KMS-11 (cell line): Measurements from ENCODE around the gene PAQR6.

ENCODE experiments used
- H2AFZ ChIP-seq: fragments of 200-600 bp; sonication (generic); 2 replicates; pipeline ENCODE4 v1.6.1; 2016; ENCODE audit warnings: antibody characterized with exemption, mixed run types, low read depth
- H3K27ac ChIP-seq: fragments of 200-600 bp; sonication (generic); 2 replicates; pipeline ENCODE4 v1.6.1; 2016; ENCODE audit warnings: mild to moderate bottlenecking, mixed run types
- H3K27me3 ChIP-seq: fragments of 200-600 bp; sonication (generic); 2 replicates; pipeline ENCODE4 v1.6.1; 2017; ENCODE audit warnings: mild to moderate bottlenecking, low read depth, mixed run types, moderate library complexity; ENCODE audit not compliant: insufficient read depth
- H3K36me3 ChIP-seq: fragments of 200-600 bp; sonication (generic); 2 replicates; pipeline ENCODE4 v1.6.1; 2017; ENCODE audit warnings: mild to moderate bottlenecking, mixed run types; ENCODE audit not compliant: insufficient read depth
- H3K4me1 ChIP-seq: fragments of 200-600 bp; sonication (generic); 2 replicates; pipeline ENCODE4 v1.6.1; 2016; ENCODE audit warnings: mild to moderate bottlenecking, low read depth, mixed run types; ENCODE audit not compliant: poor library complexity, severe bottlenecking
- H3K4me2 ChIP-seq: fragments of 200-600 bp; sonication (generic); 2 replicates; pipeline ENCODE4 v1.7.0; 2016; ENCODE audit warnings: mild to moderate bottlenecking, mixed run types
- H3K4me3 ChIP-seq: fragments of 200-600 bp; sonication (generic); IDR thresholded peaks from 2 replicates; pipeline ENCODE4 v1.6.1; 2017; ENCODE audit warnings: low read depth, low read length, mixed read lengths; ENCODE audit not compliant: insufficient read depth
- H3K79me2 ChIP-seq: fragments of 200-600 bp; sonication (generic); 2 replicates; pipeline ENCODE4 v1.6.1; 2016; ENCODE audit warnings: low read depth, mixed run types; ENCODE audit not compliant: insufficient read depth
- H3K9ac ChIP-seq: fragments of 200-600 bp; sonication (generic); 2 replicates; pipeline ENCODE4 v1.6.1; 2016; ENCODE audit warnings: mild to moderate bottlenecking, mixed run types
- H4K20me1 ChIP-seq: fragments of 200-600 bp; sonication (generic); 2 replicates; pipeline ENCODE4 v1.6.1; 2016; ENCODE audit warnings: mild to moderate bottlenecking, mixed run types; ENCODE audit not compliant: insufficient read depth
- CTCF ChIP-seq: fragments of 200-600 bp; sonication (generic); conservative IDR thresholded peaks from 2 replicates; pipeline ENCODE4 v1.6.1; 2017; ENCODE audit warnings: low read depth, mild to moderate bottlenecking, antibody characterized with exemption, low read length, moderate library complexity, mixed read lengths

PAQR6 gene

GRCh38 chr1:156258859-156259258, 11.0 kb upstream of the PAQR6 start:
- Histone ChIP-seq H3K4me2 (no peak overlapping the region), H3K4me3 (no peak overlapping the region), H3K4me1 (peaks cover 18% of the 10 kb centered on the region), H3K27ac (no peak overlapping the region), H4K20me1 (no peaks in the 10 kb centered on the region), H3K27me3 (no peaks in the 10 kb centered on the region), H2AFZ (no peak overlapping the region), H3K9ac (no peak overlapping the region), H3K36me3 (peaks cover 50% of the 10 kb centered on the region; the same call in 1 of the 2 replicates), H3K79me2 (no peaks in the 10 kb centered on the region)
- TF ChIP-seq CTCF: no peak

- Histone ChIP-seq H3K79me2 (no peaks in the 10 kb centered on the region), H3K27ac (no peak overlapping the region; the same call in 1 of the 2 replicates), H2AFZ (no peak overlapping the region), H3K36me3 (peaks cover 51% of the 10 kb centered on the region; the same call in 1 of the 2 replicates), H3K4me3 (no peak overlapping the region), H3K27me3 (no peaks in the 10 kb centered on the region), H3K9ac (no peak overlapping the region), H3K4me1 (peaks cover 26% of the 10 kb centered on the region), H4K20me1 (no peaks in the 10 kb centered on the region), H3K4me2 (no peak overlapping the region)
- TF ChIP-seq CTCF: no peak
Measured at GRCh38 chr1:156257711-156258110, 9.9 kb upstream of the PAQR6 start.

- H4K20me1 ChIP-seq: no peaks in the 10 kb centered on the region
- H3K79me2 ChIP-seq: no peaks in the 10 kb centered on the region
- H3K4me1 ChIP-seq: peaks cover 19% of the 10 kb centered on the region
- no peak overlapping the region for H3K4me3 ChIP-seq
- no peak overlapping the region for H2AFZ ChIP-seq
- H3K27ac ChIP-seq: no peak overlapping the region; the same call in 1 of the 2 replicates
- no peak overlapping the region for H3K9ac ChIP-seq
- TF ChIP-seq CTCF: no peak
- H3K27me3 ChIP-seq: no peaks in the 10 kb centered on the region
- H3K36me3 ChIP-seq: peaks cover 42% of the 10 kb centered on the region; the same call in 1 of the 2 replicates
- no peak overlapping the region for H3K4me2 ChIP-seq
Measured at GRCh38 chr1:156253634-156254033, 5.8 kb upstream of the PAQR6 start.

GRCh38 chr1:156251527-156251926, 3.7 kb upstream of the PAQR6 start:
- Histone ChIP-seq H3K4me1 (peaks cover 19% of the 10 kb centered on the region), H3K4me2 (no peak overlapping the region), H4K20me1 (no peaks in the 10 kb centered on the region), H3K27me3 (no peaks in the 10 kb centered on the region), H3K4me3 (no peak overlapping the region), H3K9ac (no peak overlapping the region), H3K27ac (no peak overlapping the region), H3K36me3 (peaks cover 27% of the 10 kb centered on the region; the same call in 1 of the 2 replicates), H2AFZ (no peak overlapping the region), H3K79me2 (no peaks in the 10 kb centered on the region)
- no peak for TF ChIP-seq CTCF
